ENCODE measurements around the gene IRAK1.

The IRAK1 gene

DNA sequence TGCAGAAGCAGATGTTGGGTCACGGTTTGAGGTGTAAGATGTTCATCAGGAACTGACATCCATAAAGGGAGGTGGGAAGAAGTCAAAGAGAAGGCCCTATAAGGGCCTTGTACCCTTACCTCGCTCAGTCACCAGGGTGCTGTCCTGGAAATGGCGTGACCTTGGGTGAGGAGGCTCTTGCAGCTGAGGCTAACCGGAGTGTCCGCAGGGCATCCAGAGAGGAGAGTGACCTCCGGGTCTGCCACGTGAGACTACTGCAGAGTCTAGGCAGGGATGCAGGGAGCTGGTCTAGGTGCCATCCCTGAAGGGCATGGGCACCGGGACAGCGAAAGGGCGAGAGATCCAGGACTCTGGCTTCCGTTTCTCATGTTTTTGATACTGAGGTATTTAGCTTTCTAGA lies 28.7 kb upstream of the IRAK1 start:
- Mint-ChIP-seq H3K4me3 (no peak overlapping the region), H3K9me3 (no peaks in the 10 kb centered on the region), H3K27ac (no peak overlapping the region), H3K4me1 (ENCODE audit: low read depth) (peaks cover 16% of the 10 kb centered on the region), H3K36me3 (ENCODE audit: low read depth) (peaks cover 26% of the 10 kb centered on the region), H3K27me3 (ENCODE audit: low read depth) (no peaks in the 10 kb centered on the region)

- H3K9me3 Mint-ChIP-seq, result no peaks in the 10 kb centered on the region
- H3K27ac Mint-ChIP-seq, result peak overlapping the region; percentile 75
- H3K36me3 Mint-ChIP-seq (ENCODE audit: low read depth), result peaks cover 26% of the 10 kb centered on the region
- peaks cover 16% of the 10 kb centered on the region for H3K4me1 Mint-ChIP-seq (ENCODE audit: low read depth)
- no peaks in the 10 kb centered on the region for H3K27me3 Mint-ChIP-seq (ENCODE audit: low read depth)
- H3K4me3 Mint-ChIP-seq, result no peak overlapping the region
Observed at GRCh38 chrX:154046940-154047610, 27.4 kb upstream of the IRAK1 start.

GRCh38 chrX:154046031-154046781 lies 26.5 kb upstream of the IRAK1 start:
- H3K36me3 Mint-ChIP-seq (ENCODE audit: low read depth), result peaks cover 26% of the 10 kb centered on the region
- no peaks in the 10 kb centered on the region for H3K9me3 Mint-ChIP-seq
- no peaks in the 10 kb centered on the region for H3K27me3 Mint-ChIP-seq (ENCODE audit: low read depth)
- peaks cover 19% of the 10 kb centered on the region for H3K4me1 Mint-ChIP-seq (ENCODE audit: low read depth)
- H3K27ac Mint-ChIP-seq, result no peak overlapping the region
- no peak overlapping the region for H3K4me3 Mint-ChIP-seq

- Mint-ChIP-seq H3K27me3 (ENCODE audit: low read depth) (no peaks in the 10 kb centered on the region), H3K4me1 (ENCODE audit: low read depth) (peaks cover 15% of the 10 kb centered on the region), H3K9me3 (no peaks in the 10 kb centered on the region), H3K36me3 (ENCODE audit: low read depth) (peaks cover 20% of the 10 kb centered on the region), H3K27ac (no peak overlapping the region), H3K4me3 (no peak overlapping the region)
Observed at GRCh38 chrX:154044091-154044490, 24.4 kb upstream of the IRAK1 start.

DNA sequence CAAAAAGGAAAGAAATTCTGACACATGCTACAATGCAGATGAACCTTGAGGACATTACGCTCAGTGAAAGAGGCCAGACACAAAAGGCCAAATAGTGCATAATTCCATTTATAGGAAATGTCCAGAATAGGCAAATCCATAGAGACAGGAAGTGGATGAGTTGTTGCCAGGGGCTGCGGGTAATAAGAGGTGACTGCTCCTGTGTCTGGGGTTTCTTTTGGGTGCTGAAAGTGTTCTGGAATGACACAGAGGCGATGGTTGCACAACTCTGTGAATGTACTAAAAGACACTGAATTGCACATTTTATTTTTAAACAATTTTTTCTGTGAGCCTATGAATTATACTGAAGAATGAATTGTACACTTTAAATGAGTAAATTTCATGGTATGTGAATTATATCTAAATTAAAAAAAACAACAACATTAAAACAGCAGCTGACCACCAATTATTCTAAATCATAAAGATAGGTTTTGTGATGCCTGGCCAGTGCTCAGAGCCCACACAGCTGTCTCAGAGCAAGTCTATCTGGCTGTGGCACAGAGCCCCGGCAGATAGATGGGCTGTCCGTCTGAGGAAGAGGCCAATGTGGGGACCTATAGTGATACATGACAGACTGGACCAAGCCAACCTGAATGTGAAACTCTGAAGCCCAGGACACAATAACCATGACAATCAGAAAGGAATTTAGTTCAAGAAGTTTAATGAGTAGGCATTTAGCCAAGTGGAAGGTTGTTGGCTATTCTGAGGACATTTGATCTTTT lies 23.5 kb upstream of the IRAK1 start:
- no peaks in the 10 kb centered on the region for H3K9me3 Mint-ChIP-seq
- H3K4me3 Mint-ChIP-seq, result no peak overlapping the region
- H3K36me3 Mint-ChIP-seq (ENCODE audit: low read depth), result peaks cover 19% of the 10 kb centered on the region
- H3K27me3 Mint-ChIP-seq (ENCODE audit: low read depth), result no peaks in the 10 kb centered on the region
- no peak overlapping the region for H3K27ac Mint-ChIP-seq
- peaks cover 20% of the 10 kb centered on the region for H3K4me1 Mint-ChIP-seq (ENCODE audit: low read depth)

DNA sequence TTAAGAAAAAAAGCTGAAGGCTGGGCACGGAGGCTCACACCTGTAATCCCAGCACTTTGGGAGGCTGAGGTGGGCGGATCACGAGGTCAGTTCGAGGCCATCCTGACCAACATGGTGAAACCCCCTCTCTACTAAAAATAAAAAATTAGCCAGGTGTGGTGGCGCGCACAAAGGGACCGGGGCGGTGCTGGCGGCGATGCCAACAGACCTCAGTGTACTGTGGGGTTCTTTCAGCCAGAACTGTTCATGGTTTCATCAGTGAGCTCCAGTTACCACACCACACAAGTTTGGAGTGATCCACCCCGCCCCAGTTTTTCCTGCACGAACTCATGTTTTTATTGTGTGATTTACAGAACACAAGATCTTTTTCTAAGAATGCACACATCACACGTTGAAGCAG lies 21.2 kb upstream of the IRAK1 start:
- Mint-ChIP-seq H3K27ac (no peak overlapping the region), H3K9me3 (no peaks in the 10 kb centered on the region), H3K4me3 (no peak overlapping the region), H3K36me3 (ENCODE audit: low read depth) (peaks cover 8% of the 10 kb centered on the region), H3K4me1 (ENCODE audit: low read depth) (peaks cover 19% of the 10 kb centered on the region), H3K27me3 (ENCODE audit: low read depth) (no peaks in the 10 kb centered on the region)

GRCh38 chrX:154040307-154040756 lies 20.6 kb upstream of the IRAK1 start:
- no peaks in the 10 kb centered on the region for H3K27me3 Mint-ChIP-seq (ENCODE audit: low read depth)
- no peak overlapping the region for H3K4me3 Mint-ChIP-seq
- H3K36me3 Mint-ChIP-seq (ENCODE audit: low read depth), result peaks cover 4% of the 10 kb centered on the region
- H3K4me1 Mint-ChIP-seq (ENCODE audit: low read depth), result peaks cover 19% of the 10 kb centered on the region
- no peak overlapping the region for H3K27ac Mint-ChIP-seq
- no peaks in the 10 kb centered on the region for H3K9me3 Mint-ChIP-seq

GRCh38 chrX:154039577-154039976 lies 19.9 kb upstream of the IRAK1 start:
- H3K4me3 Mint-ChIP-seq, result no peak overlapping the region
- peaks cover 21% of the 10 kb centered on the region for H3K4me1 Mint-ChIP-seq (ENCODE audit: low read depth)
- peak overlapping the region; percentile 46 for H3K27ac Mint-ChIP-seq
- no peaks in the 10 kb centered on the region for H3K9me3 Mint-ChIP-seq
- H3K27me3 Mint-ChIP-seq (ENCODE audit: low read depth), result no peaks in the 10 kb centered on the region
- H3K36me3 Mint-ChIP-seq (ENCODE audit: low read depth), result peaks cover 5% of the 10 kb centered on the region

GRCh38 chrX:154038656-154039055 lies 19.0 kb upstream of the IRAK1 start:
- H3K36me3 Mint-ChIP-seq (ENCODE audit: low read depth), result peaks cover 5% of the 10 kb centered on the region
- H3K4me3 Mint-ChIP-seq, result no peak overlapping the region
- no peaks in the 10 kb centered on the region for H3K9me3 Mint-ChIP-seq
- H3K27ac Mint-ChIP-seq, result peak overlapping the region; percentile 9
- H3K27me3 Mint-ChIP-seq (ENCODE audit: low read depth), result no peaks in the 10 kb centered on the region
- H3K4me1 Mint-ChIP-seq (ENCODE audit: low read depth), result peaks cover 21% of the 10 kb centered on the region

GRCh38 chrX:154037754-154038153 lies 18.1 kb upstream of the IRAK1 start:
- Mint-ChIP-seq H3K4me1 (ENCODE audit: low read depth) (peaks cover 21% of the 10 kb centered on the region), H3K27ac (no peak overlapping the region), H3K27me3 (ENCODE audit: low read depth) (no peaks in the 10 kb centered on the region), H3K4me3 (no peak overlapping the region), H3K36me3 (ENCODE audit: low read depth) (peaks cover 5% of the 10 kb centered on the region), H3K9me3 (no peaks in the 10 kb centered on the region)

DNA sequence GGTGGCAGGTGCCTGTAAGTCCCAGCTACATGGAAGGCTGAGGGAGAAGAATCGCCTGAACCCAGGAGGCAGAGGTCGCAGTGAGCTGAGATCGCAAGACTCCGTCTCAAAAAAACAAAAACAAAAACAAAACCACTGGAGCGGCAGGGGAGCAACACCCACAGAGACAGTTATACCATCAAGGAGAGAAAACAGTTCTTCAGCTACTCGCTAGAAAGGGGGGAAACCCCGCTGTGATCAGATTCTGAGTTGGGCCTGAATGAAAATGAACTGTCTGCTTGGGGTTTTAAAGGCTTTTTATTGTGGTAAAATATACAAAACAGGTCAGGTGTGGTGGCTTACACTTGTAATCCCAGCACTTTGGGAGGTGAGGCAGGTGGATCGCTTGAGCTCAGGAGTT lies 16.8 kb upstream of the IRAK1 start:
- no peak overlapping the region for H3K4me3 Mint-ChIP-seq

DNA sequence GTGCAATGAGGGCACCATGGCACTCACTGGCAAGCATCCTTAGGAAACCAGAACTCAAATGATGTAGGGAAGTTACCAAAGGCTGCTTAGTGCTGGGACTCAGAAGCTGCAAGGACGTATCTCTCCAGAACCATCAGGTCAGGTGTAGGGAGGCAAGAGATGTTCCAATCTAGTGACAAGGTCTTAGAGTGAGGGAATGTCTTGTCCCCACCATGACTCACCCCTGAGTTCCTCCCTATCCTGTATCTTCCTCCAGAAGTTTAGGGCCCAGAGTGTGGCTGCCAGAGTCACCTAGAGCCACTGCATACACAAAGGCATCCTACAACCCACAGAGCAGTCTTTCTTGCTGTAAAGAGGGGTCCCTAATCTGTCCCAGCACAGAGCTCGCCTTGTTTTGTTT lies 14.1 kb upstream of the IRAK1 start:
- Mint-ChIP-seq H3K9me3 (no peaks in the 10 kb centered on the region), H3K27me3 (ENCODE audit: low read depth) (no peaks in the 10 kb centered on the region), H3K27ac (no peak overlapping the region), H3K4me3 (no peak overlapping the region), H3K4me1 (ENCODE audit: low read depth) (peaks cover 11% of the 10 kb centered on the region), H3K36me3 (ENCODE audit: low read depth) (peaks cover 13% of the 10 kb centered on the region)

More for the DNA sequence above, 16.8 kb upstream of the IRAK1 start:
- H3K27ac Mint-ChIP-seq, result peak overlapping the region; percentile 10
- no peaks in the 10 kb centered on the region for H3K27me3 Mint-ChIP-seq (ENCODE audit: low read depth)
- H3K9me3 Mint-ChIP-seq, result no peaks in the 10 kb centered on the region
- H3K4me1 Mint-ChIP-seq (ENCODE audit: low read depth), result peaks cover 19% of the 10 kb centered on the region
- H3K36me3 Mint-ChIP-seq (ENCODE audit: low read depth), result peaks cover 12% of the 10 kb centered on the region

- H3K4me3 Mint-ChIP-seq, result no peak overlapping the region
- no peaks in the 10 kb centered on the region for H3K27me3 Mint-ChIP-seq (ENCODE audit: low read depth)
- H3K9me3 Mint-ChIP-seq, result no peaks in the 10 kb centered on the region
- no peak overlapping the region for H3K27ac Mint-ChIP-seq
- H3K4me1 Mint-ChIP-seq (ENCODE audit: low read depth), result peaks cover 15% of the 10 kb centered on the region
- peaks cover 16% of the 10 kb centered on the region for H3K36me3 Mint-ChIP-seq (ENCODE audit: low read depth)
Observed at GRCh38 chrX:154032653-154033052, 13.0 kb upstream of the IRAK1 start.

GRCh38 chrX:154032160-154032559 lies 12.5 kb upstream of the IRAK1 start:
- no peak overlapping the region for H3K4me3 Mint-ChIP-seq
- peaks cover 15% of the 10 kb centered on the region for H3K4me1 Mint-ChIP-seq (ENCODE audit: low read depth)
- H3K9me3 Mint-ChIP-seq, result no peaks in the 10 kb centered on the region
- H3K36me3 Mint-ChIP-seq (ENCODE audit: low read depth), result peaks cover 16% of the 10 kb centered on the region
- H3K27me3 Mint-ChIP-seq (ENCODE audit: low read depth), result no peaks in the 10 kb centered on the region
- H3K27ac Mint-ChIP-seq, result no peak overlapping the region
